ENCODE results near the gene FAM120A.

DNA sequence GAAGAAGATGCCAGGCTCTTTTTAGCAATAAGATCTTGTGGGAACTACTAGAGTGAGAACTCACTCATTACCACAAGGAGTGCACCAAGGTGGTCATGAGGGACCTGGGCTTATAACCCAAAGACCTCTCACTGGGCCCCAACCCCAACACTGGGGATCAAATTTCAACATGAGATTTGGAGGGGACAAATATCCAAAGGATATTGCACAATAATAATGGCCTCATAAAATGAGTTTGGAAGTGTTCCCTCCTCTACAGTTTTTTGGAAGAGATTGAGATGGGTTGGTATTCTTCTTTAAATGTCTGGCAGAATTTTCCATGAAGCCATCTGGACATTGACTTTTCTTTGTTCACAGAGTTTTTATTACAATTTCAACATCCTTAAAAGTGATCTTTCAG, 38.0 kb upstream of the FAM120A start:
- TF ChIP-seq, protein P1, sequence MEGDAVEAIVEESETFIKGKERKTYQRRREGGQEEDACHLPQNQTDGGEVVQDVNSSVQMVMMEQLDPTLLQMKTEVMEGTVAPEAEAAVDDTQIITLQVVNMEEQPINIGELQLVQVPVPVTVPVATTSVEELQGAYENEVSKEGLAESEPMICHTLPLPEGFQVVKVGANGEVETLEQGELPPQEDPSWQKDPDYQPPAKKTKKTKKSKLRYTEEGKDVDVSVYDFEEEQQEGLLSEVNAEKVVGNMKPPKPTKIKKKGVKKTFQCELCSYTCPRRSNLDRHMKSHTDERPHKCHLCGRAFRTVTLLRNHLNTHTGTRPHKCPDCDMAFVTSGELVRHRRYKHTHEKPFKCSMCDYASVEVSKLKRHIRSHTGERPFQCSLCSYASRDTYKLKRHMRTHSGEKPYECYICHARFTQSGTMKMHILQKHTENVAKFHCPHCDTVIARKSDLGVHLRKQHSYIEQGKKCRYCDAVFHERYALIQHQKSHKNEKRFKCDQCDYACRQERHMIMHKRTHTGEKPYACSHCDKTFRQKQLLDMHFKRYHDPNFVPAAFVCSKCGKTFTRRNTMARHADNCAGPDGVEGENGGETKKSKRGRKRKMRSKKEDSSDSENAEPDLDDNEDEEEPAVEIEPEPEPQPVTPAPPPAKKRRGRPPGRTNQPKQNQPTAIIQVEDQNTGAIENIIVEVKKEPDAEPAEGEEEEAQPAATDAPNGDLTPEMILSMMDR (IDR thresholded peaks at IDR 0.05) = no peak
- TF ChIP-seq POLR2A (IDR thresholded peaks at IDR 0.05) = no peak

All from body of pancreas (tissue), 4 donors.